Transverse colon (tissue), 4 donors: ENCODE data around the gene RNF141.

Experiments used
- CTCF ChIP-seq, 5 experiments: fragments of 200-600 bp in 3 of 5; fragments of 450-650 bp in 2 of 5; sonication (generic) in 3 of 5; IDR thresholded peaks; 1 replicate in 2 of 5; 2 replicates in 3 of 5; pipeline ENCODE4 v1.5.1; 2016 to 2017; ENCODE audit warnings: antibody characterized with exemption in 5 of 5, inconsistent platforms in 3 of 5, mild to moderate bottlenecking in 2 of 5, moderate library complexity in 1 of 5
- POLR2A ChIP-seq: fragments of 450-650 bp; IDR thresholded peaks from one replicate; pipeline ENCODE4 v1.6.1; 2016; ENCODE audit warnings: antibody characterized with exemption, mild to moderate bottlenecking, moderate library complexity
- POLR2AphosphoS5 ChIP-seq, 3 donors: sonication (generic); formaldehyde crosslinking; IDR thresholded peaks; one replicate each; pipeline ENCODE4 v1.6.1; 2016; ENCODE audit warnings: antibody characterized with exemption in 3 of 3

- no peak for TF ChIP-seq CTCF (IDR thresholded peaks at IDR 0.05)
- no peak for TF ChIP-seq POLR2A
- no peak for TF ChIP-seq POLR2AphosphoS5 (IDR thresholded peaks at IDR 0.05)
Observed at GRCh38 chr11:10532526-10532925, 8.5 kb downstream of the RNF141 start.
